Testis (tissue), 3 donors: ENCODE results near the gene TSPAN12. TPM values are rescaled to one million over a fixed set of nuclear protein-coding genes. Genes with fewer than 3 reads are reported as not detected.

Experiments used
- DNase-seq: peaks from one replicate; pipeline ENCODE4 v3.0.0-alpha.2; 2019
- H3K27ac ChIP-seq, 2 donors: fragments of 200-600 bp; sonication (generic); one replicate each; pipeline ENCODE4 v1.5.1; 2019
- H3K27me3 ChIP-seq: fragments of 200-600 bp; sonication (generic); one replicate; pipeline ENCODE4 v1.5.1; 2019
- H3K36me3 ChIP-seq: fragments of 200-600 bp; sonication (generic); one replicate; pipeline ENCODE4 v1.5.1; 2017; ENCODE audit warnings: low read depth; ENCODE audit errors: missing control alignments
- H3K4me1 ChIP-seq: fragments of 200-600 bp; sonication (generic); one replicate; pipeline ENCODE4 v1.5.1; 2019
- H3K4me3 ChIP-seq, 2 donors: fragments of 200-600 bp; sonication (generic); one replicate each; pipeline ENCODE4 v1.5.1; 2017 to 2019
- H3K9me3 ChIP-seq: fragments of 200-600 bp; sonication (generic); one replicate; pipeline ENCODE4 v1.5.1; 2017
- POLR2A ChIP-seq: fragments of 450-650 bp; IDR thresholded peaks from one replicate; pipeline ENCODE4 v1.6.1; 2017; ENCODE audit warnings: antibody characterized with exemption, mild to moderate bottlenecking, moderate library complexity
- WGBS, 2 donors: methylation state at CpG; one replicate each; pipeline ENCODE4 v1.1.5; 2018; 5-methylcytosine and 5-hydroxymethylcytosine counted together
- intact Hi-C: fragments of 100-400 bp; cut with DNase I; formaldehyde crosslinking; loops from one replicate; pipeline ENCODE4 v1.15.1; 2023; ENCODE audit warnings: low total_unique reads
- polyA plus RNA-seq: library from polyadenylated mRNA; stranded (reverse); fragments of 350-450 nt; fragmentation: Illumina TruSeq; extraction: RNeasy Lipid Tissue Mini Kit (QIAGEN cat#74804); gene quantifications from one replicate; pipeline ENCODE4 v1.2.3, GENCODE V29; 2014; ENCODE audit warnings: low read depth, low replicate concordance; ENCODE audit not compliant: insufficient read depth
- total RNA-seq, 2 donors: library from RNA; depleted of rRNA; stranded (reverse); fragments of >200 nt; gene quantifications; one replicate each; pipeline ENCODE4 v1.2.3, GENCODE V29; 2016
- TF ChIP-seq, protein P1 (sequence below), 3 experiments: fragments of 450-650 bp in 2 of 3; fragments of 200-600 bp in 1 of 3; sonication (generic) in 1 of 3; IDR thresholded peaks; one replicate each; pipeline ENCODE4 v1.5.1; 2016 to 2019; ENCODE audit warnings: antibody characterized with exemption in 3 of 3, mild to moderate bottlenecking in 2 of 3, moderate library complexity in 1 of 3

The TSPAN12 gene
- total and polyA plus RNA-seq, 3 donors from 2014 or later, result 4.3 to 6.6 (median 6.3) TPM

DNA sequence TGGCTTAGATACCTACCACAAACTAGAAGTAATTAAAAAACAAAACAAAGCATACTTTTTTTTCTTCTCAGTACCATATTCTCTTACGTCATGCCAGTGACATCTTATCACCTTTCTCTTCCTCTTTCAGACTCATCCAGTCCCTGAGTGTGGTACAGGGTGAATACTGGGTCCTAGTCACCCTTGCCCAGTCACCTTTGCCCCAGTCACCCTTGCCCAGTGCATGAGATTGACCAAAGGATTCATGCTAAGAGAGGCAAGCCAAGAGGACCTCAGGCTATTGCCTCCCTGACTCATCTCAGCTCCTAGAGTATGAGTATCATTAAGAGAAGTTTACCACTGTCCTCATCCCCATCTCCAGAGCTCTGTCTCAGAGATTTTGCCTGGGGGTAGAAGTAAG lies 10.0 kb upstream of the TSPAN12 start:
- Histone ChIP-seq H3K36me3 (no peaks in the 10 kb centered on the region), H3K4me1 (no peaks in the 10 kb centered on the region), H3K9me3 (no peaks in the 10 kb centered on the region), H3K4me3 (no peak overlapping the region), H3K27me3 (no peaks in the 10 kb centered on the region), H3K27ac (no peak overlapping the region)
- DNase-seq, result no peak
- intact Hi-C loops, result no loop called here
- TF ChIP-seq, protein P1, sequence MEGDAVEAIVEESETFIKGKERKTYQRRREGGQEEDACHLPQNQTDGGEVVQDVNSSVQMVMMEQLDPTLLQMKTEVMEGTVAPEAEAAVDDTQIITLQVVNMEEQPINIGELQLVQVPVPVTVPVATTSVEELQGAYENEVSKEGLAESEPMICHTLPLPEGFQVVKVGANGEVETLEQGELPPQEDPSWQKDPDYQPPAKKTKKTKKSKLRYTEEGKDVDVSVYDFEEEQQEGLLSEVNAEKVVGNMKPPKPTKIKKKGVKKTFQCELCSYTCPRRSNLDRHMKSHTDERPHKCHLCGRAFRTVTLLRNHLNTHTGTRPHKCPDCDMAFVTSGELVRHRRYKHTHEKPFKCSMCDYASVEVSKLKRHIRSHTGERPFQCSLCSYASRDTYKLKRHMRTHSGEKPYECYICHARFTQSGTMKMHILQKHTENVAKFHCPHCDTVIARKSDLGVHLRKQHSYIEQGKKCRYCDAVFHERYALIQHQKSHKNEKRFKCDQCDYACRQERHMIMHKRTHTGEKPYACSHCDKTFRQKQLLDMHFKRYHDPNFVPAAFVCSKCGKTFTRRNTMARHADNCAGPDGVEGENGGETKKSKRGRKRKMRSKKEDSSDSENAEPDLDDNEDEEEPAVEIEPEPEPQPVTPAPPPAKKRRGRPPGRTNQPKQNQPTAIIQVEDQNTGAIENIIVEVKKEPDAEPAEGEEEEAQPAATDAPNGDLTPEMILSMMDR (IDR thresholded peaks at IDR 0.05), result no peak
- TF ChIP-seq POLR2A, result no peak
- WGBS, 2 donors, result 84 to 100% methylated on average over 1 of the region's 1 CpG

DNA sequence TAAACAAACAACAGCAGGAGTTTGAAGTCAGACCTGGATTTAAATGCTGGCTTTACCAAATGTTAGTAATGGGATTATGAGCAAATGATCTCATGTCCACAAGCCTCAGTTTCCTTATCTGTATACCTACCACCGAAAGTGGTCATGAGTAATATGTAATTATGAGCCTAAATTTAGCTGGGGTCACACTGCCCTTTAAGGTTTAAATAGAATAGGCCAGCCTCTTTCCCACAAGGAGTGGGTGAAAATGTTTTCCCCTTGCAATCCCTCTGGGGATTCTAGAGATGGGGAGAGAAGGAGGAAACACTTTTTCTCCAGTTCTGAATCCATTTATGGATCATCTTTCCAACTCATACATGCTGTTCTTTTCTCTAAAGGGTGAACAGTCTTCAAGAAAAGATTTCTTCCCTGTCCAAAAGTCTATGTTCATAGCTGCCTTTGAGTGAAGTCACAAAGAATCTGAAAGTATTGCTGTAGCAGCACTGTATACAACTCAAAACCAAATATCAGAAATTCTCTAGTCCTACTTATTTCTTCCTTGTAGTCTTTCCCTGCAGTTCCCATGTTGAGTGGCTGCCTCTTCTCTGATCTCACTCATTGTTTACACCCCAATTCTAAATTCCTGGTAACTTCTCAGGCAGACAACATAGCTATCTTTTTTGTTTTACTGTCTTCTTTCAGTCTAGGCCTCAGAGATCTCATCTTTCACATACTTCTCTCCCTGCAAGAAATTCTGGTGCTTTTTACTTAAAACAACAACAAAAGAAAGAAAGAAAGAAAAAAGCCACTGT lies 7.4 kb upstream of the TSPAN12 start:
- intact Hi-C loops, result no loop called here
- no peaks in the 10 kb centered on the region for H3K27me3 ChIP-seq
- 85% methylated on average over 1 of the region's 1 CpG for WGBS, 2 donors

DNA sequence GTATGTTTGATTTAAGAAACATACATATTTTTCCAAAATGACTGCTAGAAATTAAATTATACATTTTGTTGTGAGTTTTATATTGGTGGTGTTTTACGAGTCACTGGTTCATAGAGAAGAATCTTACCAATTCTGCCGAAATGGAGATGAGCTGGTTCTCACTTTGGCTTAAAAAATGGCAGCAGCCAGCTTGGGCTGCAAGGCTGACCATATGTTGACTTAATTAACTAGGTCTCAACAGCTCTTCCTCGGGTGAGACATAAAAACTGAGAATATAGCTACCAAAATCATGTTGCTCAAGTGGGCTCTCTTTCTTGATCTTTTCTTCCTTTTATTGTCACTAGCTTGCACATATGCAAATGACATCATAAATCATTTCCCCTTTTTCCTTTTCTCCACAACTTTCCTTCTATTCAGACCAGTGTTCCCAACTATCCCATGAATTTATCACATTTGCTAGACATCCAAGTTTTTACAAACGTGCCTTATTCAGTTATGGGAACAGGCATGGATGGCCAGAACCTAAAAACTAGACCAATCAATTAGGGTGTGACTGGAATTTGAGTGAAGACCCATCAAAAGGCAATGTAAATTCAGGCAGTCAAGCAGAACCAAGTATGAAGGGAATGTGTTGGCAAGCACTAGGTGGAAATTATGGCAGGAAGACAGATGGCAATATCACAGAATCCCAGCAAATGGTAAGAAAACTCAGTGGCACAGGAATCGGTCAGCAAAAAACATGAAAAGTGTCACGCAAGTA lies 6.4 kb upstream of the TSPAN12 start:
- intact Hi-C loops, result no loop called here
- no peaks in the 10 kb centered on the region for H3K27me3 ChIP-seq
- H3K4me3 ChIP-seq, result no peak overlapping the region
- H3K27ac ChIP-seq, result no peak overlapping the region
- H3K36me3 ChIP-seq, result no peaks in the 10 kb centered on the region
- H3K4me1 ChIP-seq, result no peaks in the 10 kb centered on the region
- H3K9me3 ChIP-seq, result no peaks in the 10 kb centered on the region
- DNase-seq, result no peak
- no peak for TF ChIP-seq POLR2A
- TF ChIP-seq, protein P1 (IDR thresholded peaks at IDR 0.05), result no peak
- WGBS, 2 donors, result 78 to 90% methylated on average over 6 of the region's 6 CpGs

More for the DNA sequence above, 7.4 kb upstream of the TSPAN12 start:
- Histone ChIP-seq H3K27ac (no peak overlapping the region), H3K9me3 (no peaks in the 10 kb centered on the region), H3K36me3 (no peaks in the 10 kb centered on the region), H3K4me1 (no peaks in the 10 kb centered on the region), H3K4me3 (no peak overlapping the region)
- no peak for DNase-seq
- no peak for TF ChIP-seq POLR2A
- TF ChIP-seq, protein P1 (IDR thresholded peaks at IDR 0.05), result no peak

DNA sequence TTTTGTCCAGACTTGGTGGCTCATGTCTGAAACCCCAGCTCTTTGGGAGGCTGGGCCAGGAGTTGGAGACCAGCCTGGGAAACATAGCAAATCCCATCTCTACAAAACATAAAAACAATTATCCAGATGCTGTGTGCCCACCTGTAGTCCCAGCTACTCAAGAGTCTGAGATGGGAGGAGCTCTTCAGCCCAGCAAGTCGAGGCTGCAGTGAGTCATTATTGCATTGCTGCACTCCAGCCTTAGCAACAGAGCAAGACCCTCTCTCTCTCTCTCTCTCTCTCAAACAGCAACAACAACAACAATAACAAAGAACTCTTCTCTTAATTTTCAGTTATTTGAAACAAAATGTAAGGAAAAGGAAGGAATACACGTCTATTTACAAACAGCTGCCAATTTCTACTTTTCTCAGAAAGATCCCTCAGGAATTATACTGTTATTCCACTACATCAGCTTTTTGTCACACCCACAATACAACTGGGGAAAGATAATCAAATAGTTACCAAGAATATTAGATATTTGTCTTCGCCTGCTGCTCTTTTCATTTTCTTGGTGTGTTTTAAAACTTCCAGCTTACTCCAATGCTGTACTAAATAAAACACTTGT lies 5.1 kb upstream of the TSPAN12 start:
- WGBS, 2 donors, result 57 to 63% methylated on average over 3 of the region's 3 CpGs
- Histone ChIP-seq H3K36me3 (no peaks in the 10 kb centered on the region), H3K27me3 (no peaks in the 10 kb centered on the region), H3K27ac (no peak overlapping the region), H3K4me1 (no peaks in the 10 kb centered on the region), H3K4me3 (no peak overlapping the region), H3K9me3 (no peaks in the 10 kb centered on the region)
- intact Hi-C loops, result no loop called here
- no peak for DNase-seq
- TF ChIP-seq, protein P1 (IDR thresholded peaks at IDR 0.05), result no peak
- TF ChIP-seq POLR2A, result no peak
